HG03159 (cell line): Measurements from ENCODE around the gene CYB5D1.
A peak's percentile ranks its signal among the peaks of the same experiment; 100 is the strongest.

Experiments
- ATAC-seq: cut with Tn5 transposase; IDR thresholded peaks from one replicate; pipeline ENCODE4 v1.9.1; 2021; ENCODE audit warnings: mild to moderate bottlenecking, moderate library complexity; ENCODE audit not compliant: unreplicated experiment

The CYB5D1 gene

GRCh38 chr17:7885367-7886226 lies 27.8 kb downstream of the CYB5D1 start:
- ATAC-seq: no peak

GRCh38 chr17:7886227-7887037 lies 28.6 kb downstream of the CYB5D1 start:
- ATAC-seq: no peak

GRCh38 chr17:7887038-7887481 lies 29.3 kb downstream of the CYB5D1 start:
- ATAC-seq: no peak

- ATAC-seq: peak; percentile 36
These were observed 29.8 kb downstream of the CYB5D1 start for GRCh38 chr17:7887482-7888183.

- no peak for ATAC-seq
These were observed 30.5 kb downstream of the CYB5D1 start, which contains the start of gene CHD3 for GRCh38 chr17:7888184-7888920. Gene CHD3, plus strand, starts transcription at chr17:7888789. Its CDS starts 212 bp downstream, at chr17:7889001.

GRCh38 chr17:7889166-7889955 lies 31.6 kb downstream of the CYB5D1 start:
- ATAC-seq: no peak

GRCh38 chr17:7893187-7893880 lies 35.5 kb downstream of the CYB5D1 start:
- ATAC-seq: no peak

GRCh38 chr17:7894226-7894625 lies 36.4 kb downstream of the CYB5D1 start:
- no peak for ATAC-seq

- no peak for ATAC-seq
These were observed 37.1 kb downstream of the CYB5D1 start for GRCh38 chr17:7894866-7895265.

GRCh38 chr17:7897090-7897489 lies 39.3 kb downstream of the CYB5D1 start:
- ATAC-seq: no peak

GRCh38 chr17:7897773-7898172 lies 40.0 kb downstream of the CYB5D1 start:
- ATAC-seq: no peak

- ATAC-seq: no peak
These were observed 45.6 kb downstream of the CYB5D1 start for GRCh38 chr17:7903154-7904103.

- ATAC-seq: no peak
These were observed 51.3 kb downstream of the CYB5D1 start for GRCh38 chr17:7909089-7909488.

GRCh38 chr17:7910281-7910680 lies 52.5 kb downstream of the CYB5D1 start:
- ATAC-seq: no peak

- ATAC-seq: no peak
These were observed 52.9 kb downstream of the CYB5D1 start for GRCh38 chr17:7910711-7911110.

GRCh38 chr17:7911116-7911515 lies 53.3 kb downstream of the CYB5D1 start:
- no peak for ATAC-seq
